Upper lobe of right lung (tissue), 1 donor: Measurements from ENCODE around the gene FBXL2. TPM values are rescaled to one million over a fixed set of nuclear protein-coding genes. Genes with fewer than 3 reads are reported as not detected.
A peak's percentile ranks its signal among the peaks of the same experiment; 100 is the strongest.
"Not testable (repeated sequence)": the region's sequence is repeated elsewhere in the genome, so short reads cannot be mapped to it uniquely, and the experiment has no call there.

ENCODE experiments used
- ATAC-seq: fragments of 200-7000 bp; cut with Tn5 transposase; one replicate; pipeline ENCODE4 v1.9.1; 2020; ENCODE audit warnings: mild to moderate bottlenecking, moderate library complexity
- DNase-seq: peaks from one replicate; pipeline ENCODE4 v3.0.0-alpha.2; 2020
- H3K27ac ChIP-seq: fragments of 200-600 bp; one replicate; pipeline ENCODE4 v1.8.0; 2022
- H3K27me3 ChIP-seq: fragments of 200-600 bp; one replicate; pipeline ENCODE4 v1.8.0; 2022; ENCODE audit warnings: mild to moderate bottlenecking
- H3K36me3 ChIP-seq: fragments of 200-600 bp; one replicate; pipeline ENCODE4 v1.8.0; 2022
- H3K4me1 ChIP-seq: fragments of 200-600 bp; one replicate; pipeline ENCODE4 v1.8.0; 2022
- H3K4me3 ChIP-seq: fragments of 200-600 bp; one replicate; pipeline ENCODE4 v1.8.0; 2022; ENCODE audit warnings: mild to moderate bottlenecking
- H3K9me3 ChIP-seq: fragments of 200-600 bp; one replicate; pipeline ENCODE4 v1.8.0; 2022
- CTCF ChIP-seq: fragments of 200-600 bp; IDR thresholded peaks from one replicate; pipeline ENCODE4 v1.8.0; 2022; ENCODE audit warnings: antibody characterized with exemption
- intact Hi-C: fragments of 100-400 bp; cut with DNase I; formaldehyde crosslinking; loops from one replicate; pipeline ENCODE4 v1.11.0; 2022
- total RNA-seq: library from RNA; stranded (reverse); fragmentation: NEBNext Ultra II Directional; extraction: Animal tissue kit (Norgen Biotek cat#: 25700); gene quantifications from one replicate; pipeline ENCODE4 v1.2.1, GENCODE V29; 2021
- donor health status: DM: no; HTN: yes; CAD: no; lungs with severe emphysema.

The FBXL2 gene
- total RNA-seq, 1 donor from 2014 or later, result 7.6 TPM

GRCh38 chr3:33426068-33426467 is 148.8 kb downstream of the FBXL2 start:
- Histone ChIP-seq H3K9me3 (no peaks in the 10 kb centered on the region), H3K27ac (no peak overlapping the region), H3K4me1 (peaks cover 11% of the 10 kb centered on the region), H3K4me3 (no peak overlapping the region), H3K36me3 (peaks cover 28% of the 10 kb centered on the region), H3K27me3 (no peaks in the 10 kb centered on the region)
- no peak for TF ChIP-seq CTCF
- intact Hi-C loops, result no loop called here
- DNase-seq (no peak), ATAC-seq (no peak)

- no peak overlapping the region for H3K27ac ChIP-seq
- H3K36me3 ChIP-seq, result peaks cover 21% of the 10 kb centered on the region
- no peak for TF ChIP-seq CTCF
- H3K4me3 ChIP-seq, result no peak overlapping the region
- peaks cover 18% of the 10 kb centered on the region for H3K4me1 ChIP-seq
- H3K9me3 ChIP-seq, result no peaks in the 10 kb centered on the region
- no peak for ATAC-seq
- H3K27me3 ChIP-seq, result no peaks in the 10 kb centered on the region
- intact Hi-C loops, result no loop called here
- DNase-seq, result no peak
Measured at GRCh38 chr3:33426630-33427317, 149.5 kb downstream of the FBXL2 start.

GRCh38 chr3:33428734-33429133 is 151.5 kb downstream of the FBXL2 start:
- intact Hi-C loops, result no loop called here
- TF ChIP-seq CTCF, result no peak
- no peak overlapping the region for H3K27ac ChIP-seq

GRCh38 chr3:33429306-33429705 is 152.1 kb downstream of the FBXL2 start:
- DNase-seq, H3K9me3 ChIP-seq, intact Hi-C loops, H3K4me3 ChIP-seq, H3K36me3 ChIP-seq, ATAC-seq, H3K27ac ChIP-seq, H3K27me3 ChIP-seq: not testable (repeated sequence)
- H3K4me1 ChIP-seq, result peaks cover 38% of the 10 kb centered on the region

More at GRCh38 chr3:33428734-33429133, 151.5 kb downstream of the FBXL2 start:
- no peak for DNase-seq
- peaks cover 11% of the 10 kb centered on the region for H3K36me3 ChIP-seq
- peak; percentile 39 for ATAC-seq
- H3K9me3 ChIP-seq, result no peaks in the 10 kb centered on the region
- peaks cover 33% of the 10 kb centered on the region for H3K4me1 ChIP-seq
- no peaks in the 10 kb centered on the region for H3K27me3 ChIP-seq
- no peak overlapping the region for H3K4me3 ChIP-seq

GRCh38 chr3:33430061-33430460 is 152.8 kb downstream of the FBXL2 start:
- Histone ChIP-seq H3K9me3 (no peaks in the 10 kb centered on the region), H3K27ac (no peak overlapping the region), H3K4me1 (peaks cover 42% of the 10 kb centered on the region), H3K4me3 (no peak overlapping the region), H3K27me3 (no peaks in the 10 kb centered on the region), H3K36me3 (no peaks in the 10 kb centered on the region)
- no peak for ATAC-seq
- DNase-seq, result no peak
- intact Hi-C loops, result no loop called here
- TF ChIP-seq CTCF, result no peak

- no peaks in the 10 kb centered on the region for H3K9me3 ChIP-seq
- intact Hi-C loops, result no loop called here
- H3K27ac ChIP-seq, result no peak overlapping the region
- ATAC-seq (no peak), DNase-seq (no peak)
- no peak for TF ChIP-seq CTCF
- peaks cover 47% of the 10 kb centered on the region for H3K4me1 ChIP-seq
- H3K4me3 ChIP-seq, result no peak overlapping the region
- no peaks in the 10 kb centered on the region for H3K27me3 ChIP-seq
- H3K36me3 ChIP-seq, result no peaks in the 10 kb centered on the region
Measured at GRCh38 chr3:33430571-33430970, 153.3 kb downstream of the FBXL2 start.
